Tibial nerve (tissue), 3 donors: Measurements from ENCODE around the gene THRAP3.

Source experiments
- POLR2A ChIP-seq, 2 donors: fragments of 450-650 bp; IDR thresholded peaks; one replicate each; pipeline ENCODE4 v1.6.1; 2017; ENCODE audit warnings: antibody characterized with exemption in 2 of 2, mild to moderate bottlenecking in 2 of 2, moderate library complexity in 2 of 2
- TF ChIP-seq, protein P1 (sequence below), 5 experiments: fragments of 200-600 bp in 3 of 5; fragments of 450-650 bp in 2 of 5; sonication (generic) in 3 of 5; IDR thresholded peaks; one replicate each; pipeline ENCODE4 v1.5.1; 2016 to 2019; ENCODE audit warnings: antibody characterized with exemption in 5 of 5, mild to moderate bottlenecking in 3 of 5, moderate library complexity in 2 of 5

DNA sequence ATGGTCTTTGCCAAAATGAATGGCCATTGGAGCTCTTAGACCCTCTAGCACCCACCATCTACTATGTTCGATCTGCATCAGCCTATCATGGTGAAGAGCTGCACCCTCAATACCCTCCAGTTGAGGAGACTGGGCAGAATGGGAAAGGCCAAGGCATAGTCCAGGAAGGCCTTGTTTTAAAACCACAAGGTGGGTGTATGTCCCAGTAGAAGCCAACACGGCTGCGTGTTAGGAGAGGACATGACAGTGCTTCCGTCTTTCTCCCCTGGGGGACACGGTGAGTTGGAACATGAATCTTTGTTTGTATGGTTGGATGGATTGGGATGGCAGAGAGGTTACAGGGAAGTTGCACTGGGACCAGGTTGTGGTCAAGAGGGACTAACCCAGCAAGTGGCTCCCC, 63.4 kb downstream of the THRAP3 start:
- TF ChIP-seq, protein P1, sequence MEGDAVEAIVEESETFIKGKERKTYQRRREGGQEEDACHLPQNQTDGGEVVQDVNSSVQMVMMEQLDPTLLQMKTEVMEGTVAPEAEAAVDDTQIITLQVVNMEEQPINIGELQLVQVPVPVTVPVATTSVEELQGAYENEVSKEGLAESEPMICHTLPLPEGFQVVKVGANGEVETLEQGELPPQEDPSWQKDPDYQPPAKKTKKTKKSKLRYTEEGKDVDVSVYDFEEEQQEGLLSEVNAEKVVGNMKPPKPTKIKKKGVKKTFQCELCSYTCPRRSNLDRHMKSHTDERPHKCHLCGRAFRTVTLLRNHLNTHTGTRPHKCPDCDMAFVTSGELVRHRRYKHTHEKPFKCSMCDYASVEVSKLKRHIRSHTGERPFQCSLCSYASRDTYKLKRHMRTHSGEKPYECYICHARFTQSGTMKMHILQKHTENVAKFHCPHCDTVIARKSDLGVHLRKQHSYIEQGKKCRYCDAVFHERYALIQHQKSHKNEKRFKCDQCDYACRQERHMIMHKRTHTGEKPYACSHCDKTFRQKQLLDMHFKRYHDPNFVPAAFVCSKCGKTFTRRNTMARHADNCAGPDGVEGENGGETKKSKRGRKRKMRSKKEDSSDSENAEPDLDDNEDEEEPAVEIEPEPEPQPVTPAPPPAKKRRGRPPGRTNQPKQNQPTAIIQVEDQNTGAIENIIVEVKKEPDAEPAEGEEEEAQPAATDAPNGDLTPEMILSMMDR (IDR thresholded peaks at IDR 0.05): no peak
- TF ChIP-seq POLR2A (IDR thresholded peaks at IDR 0.05): no peak
